Bronchial epithelial cell (primary cell): ENCODE measurements around the gene PRR29. TPM values are rescaled to one million over a fixed set of nuclear protein-coding genes. Genes with fewer than 3 reads are reported as not detected.
"Not testable (repeated sequence)": the region's sequence is repeated elsewhere in the genome, so short reads cannot be mapped to it uniquely, and the experiment has no call there.

Experiments used
- DNase-seq: peaks from one replicate; pipeline ENCODE4 v3.0.0-alpha.2; 2010; ENCODE audit warnings: low read depth
- FAIRE-seq: peaks from 2 replicates; lab custom pipeline; 2011; peaks lifted over from hg19 to GRCh38; lab: Jason Lieb, UNC
- H3K27me3 ChIP-seq: 2 replicates; pipeline ENCODE4 v1.5.1; 2011; ENCODE audit warnings: low read length; ENCODE audit not compliant: control insufficient read depth, insufficient read depth
- H3K36me3 ChIP-seq: 2 replicates; pipeline ENCODE4 v1.5.1; 2011; ENCODE audit warnings: low read length; ENCODE audit not compliant: control insufficient read depth, insufficient read depth
- H3K4me3 ChIP-seq: 2 replicates; pipeline ENCODE4 v1.5.1; 2011; ENCODE audit warnings: mild to moderate bottlenecking, low read depth, low read length, control low read depth
- total RNA-seq: library from RNA; depleted of rRNA; stranded (reverse); fragments of >200 nt; gene quantifications from 2 replicates; pipeline ENCODE4 v1.2.1, GENCODE V29; 2014
- TF ChIP-seq, protein P1 (sequence below): IDR thresholded peaks from 2 replicates; pipeline ENCODE4 v1.5.1; 2011; ENCODE audit warnings: mild to moderate bottlenecking, moderate library complexity, low read length, control low read depth, inconsistent platforms; ENCODE audit not compliant: insufficient read depth, severe bottlenecking

PRR29 gene
- total RNA-seq, 1 donor from 2014 or later, result not detected

DNA sequence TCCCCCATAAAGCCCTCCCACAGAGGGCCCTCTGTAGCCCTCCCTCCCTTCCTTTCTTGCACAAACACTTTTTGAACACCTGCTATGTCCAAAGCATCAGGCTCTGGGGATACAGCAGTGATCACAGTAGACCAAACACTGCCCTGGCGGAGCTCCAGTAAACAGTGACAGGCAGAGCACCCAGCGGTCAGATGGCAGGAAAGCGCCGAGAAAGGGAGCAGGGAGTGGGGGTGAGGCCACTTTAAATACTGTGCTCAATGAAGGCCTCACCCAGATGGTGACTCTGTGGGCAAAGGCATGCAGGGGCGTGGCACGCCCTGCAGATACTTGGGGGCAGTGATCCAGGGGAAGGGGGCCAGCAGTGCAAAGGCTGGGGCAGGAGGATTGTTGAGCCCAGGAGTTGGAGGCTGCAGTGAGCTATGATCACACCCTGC lies 7.6 kb downstream of the PRR29 start:
- Histone ChIP-seq H3K4me3 (no peak overlapping the region), H3K27me3 (no peaks in the 10 kb centered on the region), H3K36me3 (no peaks in the 10 kb centered on the region)
- FAIRE-seq (no peak), DNase-seq (no peak)
- TF ChIP-seq, protein P1, sequence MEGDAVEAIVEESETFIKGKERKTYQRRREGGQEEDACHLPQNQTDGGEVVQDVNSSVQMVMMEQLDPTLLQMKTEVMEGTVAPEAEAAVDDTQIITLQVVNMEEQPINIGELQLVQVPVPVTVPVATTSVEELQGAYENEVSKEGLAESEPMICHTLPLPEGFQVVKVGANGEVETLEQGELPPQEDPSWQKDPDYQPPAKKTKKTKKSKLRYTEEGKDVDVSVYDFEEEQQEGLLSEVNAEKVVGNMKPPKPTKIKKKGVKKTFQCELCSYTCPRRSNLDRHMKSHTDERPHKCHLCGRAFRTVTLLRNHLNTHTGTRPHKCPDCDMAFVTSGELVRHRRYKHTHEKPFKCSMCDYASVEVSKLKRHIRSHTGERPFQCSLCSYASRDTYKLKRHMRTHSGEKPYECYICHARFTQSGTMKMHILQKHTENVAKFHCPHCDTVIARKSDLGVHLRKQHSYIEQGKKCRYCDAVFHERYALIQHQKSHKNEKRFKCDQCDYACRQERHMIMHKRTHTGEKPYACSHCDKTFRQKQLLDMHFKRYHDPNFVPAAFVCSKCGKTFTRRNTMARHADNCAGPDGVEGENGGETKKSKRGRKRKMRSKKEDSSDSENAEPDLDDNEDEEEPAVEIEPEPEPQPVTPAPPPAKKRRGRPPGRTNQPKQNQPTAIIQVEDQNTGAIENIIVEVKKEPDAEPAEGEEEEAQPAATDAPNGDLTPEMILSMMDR, result no peak

DNA sequence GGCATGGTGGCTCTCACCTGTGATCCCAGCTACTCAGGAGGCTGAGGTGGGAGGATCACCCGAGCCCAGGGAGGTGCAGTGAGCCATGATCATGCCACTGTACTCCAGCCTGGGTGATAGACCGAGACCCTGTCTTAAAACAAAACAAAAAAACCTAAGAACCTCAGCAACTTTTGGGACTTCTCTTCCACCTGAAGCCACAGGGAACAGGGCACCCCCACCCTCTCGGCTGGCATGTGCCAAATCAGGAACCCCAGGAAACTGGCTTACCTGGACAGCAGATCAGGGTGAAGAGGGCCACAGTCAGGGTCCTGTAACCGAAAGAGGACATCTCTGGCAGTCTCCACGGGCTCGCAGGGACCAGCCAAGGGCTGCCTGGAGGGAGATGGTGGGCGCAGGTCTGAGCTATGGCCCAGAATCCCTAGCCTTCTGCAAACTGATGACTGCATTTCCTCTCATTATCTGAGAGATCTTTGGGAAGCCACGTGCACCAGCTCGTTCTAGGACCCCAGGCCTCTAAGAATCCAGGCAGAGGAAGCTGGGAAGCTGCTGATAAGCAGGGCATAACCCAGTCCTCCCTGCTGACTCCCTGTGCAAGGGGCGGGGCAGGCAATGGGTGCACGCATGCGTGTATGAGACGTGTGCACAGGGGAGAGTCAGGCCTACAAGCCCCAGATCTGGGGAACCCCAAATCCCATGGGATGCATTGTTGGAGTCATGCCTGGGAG lies 8.4 kb downstream of the PRR29 start:
- FAIRE-seq (no peak), DNase-seq (no peak)
- H3K4me3 ChIP-seq, result no peak overlapping the region
- H3K27me3 ChIP-seq, result no peaks in the 10 kb centered on the region
- TF ChIP-seq, protein P1, result no peak
- H3K36me3 ChIP-seq, result no peaks in the 10 kb centered on the region

DNA sequence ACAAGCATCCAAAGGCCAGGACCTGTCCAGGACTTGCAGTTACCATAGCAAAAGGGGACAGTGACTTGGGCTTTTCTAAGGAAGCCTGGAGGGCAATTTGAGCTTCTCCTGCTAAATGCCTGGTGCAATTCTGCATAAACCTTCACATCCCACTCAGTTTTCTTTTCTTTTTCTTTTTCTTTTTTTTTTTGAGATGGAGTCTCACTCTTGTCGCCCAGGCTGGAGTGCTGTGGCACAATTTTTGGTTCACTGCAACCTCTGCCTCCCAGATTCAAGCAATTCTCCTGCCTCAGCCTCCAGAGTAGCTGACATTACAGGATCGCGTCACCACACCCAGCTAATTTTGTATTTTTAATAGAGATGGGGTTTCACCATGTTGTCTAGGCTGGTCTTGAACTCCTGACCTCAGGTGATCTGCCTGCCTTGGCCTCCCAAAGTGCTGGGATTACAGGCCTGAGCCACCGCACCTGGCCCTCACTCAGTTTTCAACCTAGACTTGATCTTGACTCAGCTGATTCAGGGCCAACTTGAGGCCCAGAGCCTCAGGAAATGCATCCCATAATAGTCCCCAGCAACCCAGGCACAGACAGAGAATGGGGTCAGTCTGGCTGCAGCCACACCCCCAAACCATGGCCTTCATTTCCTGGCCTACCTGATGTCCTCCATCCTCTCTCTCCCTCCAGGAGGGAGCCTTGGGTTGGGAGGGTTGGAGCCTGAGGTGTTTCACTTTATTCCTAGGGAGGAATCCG lies 9.1 kb downstream of the PRR29 start:
- not testable (repeated sequence) for H3K36me3 ChIP-seq, H3K27me3 ChIP-seq, FAIRE-seq, H3K4me3 ChIP-seq, DNase-seq

DNA sequence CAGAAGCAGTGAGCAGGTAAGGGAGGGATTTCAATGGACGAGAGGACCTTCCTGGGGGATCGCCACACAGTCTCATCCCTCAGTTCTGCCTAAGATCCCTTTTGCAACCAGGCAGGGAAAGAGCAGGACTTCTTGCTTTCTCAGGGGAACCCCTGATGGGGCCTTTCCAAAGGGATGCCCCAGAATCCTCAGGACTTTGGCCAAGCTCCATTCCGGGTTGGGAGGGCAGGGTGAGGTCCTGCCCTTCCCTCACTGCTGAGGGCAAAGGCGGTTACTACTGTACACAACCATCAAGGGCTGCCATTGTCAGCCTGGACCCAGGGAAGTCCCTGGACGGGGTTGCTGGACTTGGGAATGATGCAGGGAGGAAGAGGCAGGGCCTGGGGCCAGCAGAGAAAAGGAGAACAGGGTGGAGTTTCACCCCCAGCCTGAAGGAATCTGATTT lies 9.7 kb downstream of the PRR29 start:
- no peaks in the 10 kb centered on the region for H3K27me3 ChIP-seq
- H3K36me3 ChIP-seq, result no peaks in the 10 kb centered on the region
- H3K4me3 ChIP-seq, result no peak overlapping the region
- FAIRE-seq, result no peak
- TF ChIP-seq, protein P1, result no peak
- DNase-seq, result no peak

DNA sequence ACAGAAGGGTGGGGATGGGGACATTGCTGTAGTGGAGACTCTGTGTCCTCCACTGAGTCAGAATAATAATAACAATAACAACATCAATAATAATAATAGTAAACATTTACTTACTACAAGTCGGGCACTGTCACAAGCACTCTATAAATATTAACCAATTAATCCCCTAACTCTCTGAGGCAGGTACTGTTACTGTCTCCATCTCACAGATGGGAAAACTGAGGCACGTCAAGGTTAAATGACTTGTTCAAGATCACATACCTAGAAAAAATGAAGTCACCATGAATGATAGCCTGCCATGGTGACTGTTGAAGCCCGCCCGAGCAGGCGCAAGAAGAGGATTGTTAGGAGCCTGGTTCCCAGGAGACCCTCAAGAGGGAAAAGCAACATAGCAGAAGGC lies 10.2 kb downstream of the PRR29 start:
- Histone ChIP-seq H3K36me3 (no peaks in the 10 kb centered on the region), H3K27me3 (no peaks in the 10 kb centered on the region), H3K4me3 (no peak overlapping the region)
- no peak for FAIRE-seq
- no peak for DNase-seq
- TF ChIP-seq, protein P1, result no peak

DNA sequence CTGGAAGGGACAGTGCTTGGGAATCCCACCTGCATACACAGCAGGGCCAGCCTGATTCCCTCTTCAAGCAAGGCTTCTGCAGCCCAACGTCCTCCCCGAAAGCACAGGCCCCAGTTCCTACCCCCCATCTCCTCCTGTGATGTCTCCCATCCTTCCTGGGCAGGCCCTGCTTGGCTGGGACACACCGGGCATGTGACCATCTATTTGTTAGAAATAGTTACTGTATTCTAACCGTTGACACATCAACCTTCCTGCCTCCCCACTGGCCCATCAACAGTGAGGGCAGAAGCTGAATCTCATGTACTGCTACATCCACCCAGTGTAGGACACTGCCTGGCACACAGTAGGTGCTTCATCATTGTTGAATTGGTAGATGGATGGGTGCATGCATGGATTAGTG lies 10.7 kb downstream of the PRR29 start:
- no peaks in the 10 kb centered on the region for H3K36me3 ChIP-seq
- no peak for FAIRE-seq
- no peaks in the 10 kb centered on the region for H3K27me3 ChIP-seq
- TF ChIP-seq, protein P1, result no peak
- no peak overlapping the region for H3K4me3 ChIP-seq
- no peak for DNase-seq
